G401 (cell line): ENCODE results near the gene TMEM183A. TPM values are rescaled to one million over a fixed set of nuclear protein-coding genes. Genes with fewer than 3 reads are reported as not detected.

Experiments used
- DNase-seq: peaks from one replicate; pipeline ENCODE4 v3.0.0-alpha.2; 2015; ENCODE audit warnings: low spot score
- in situ Hi-C: cut with HindIII; loops from 2 replicates; pipeline ENCODE4 v1.10.0; 2016; ENCODE audit warnings: low sequenced_read_pairs, mixed read lengths
- total RNA-seq: library from RNA; depleted of rRNA; stranded (reverse); fragments of >200 nt; shearing (Covaris generic); gene quantifications from 2 replicates; pipeline ENCODE4 v1.2.3, GENCODE V29; 2014; rRNA removed

Gene TMEM183A
- total RNA-seq, 1 experiment from 2014 or later: 200 TPM

GRCh38 chr1:203056012-203056411 lies 48.8 kb downstream of the TMEM183A start:
- no peak for DNase-seq
- in situ Hi-C loops: no loop called here

- DNase-seq: no peak
- in situ Hi-C loops: no loop called here
Measured at GRCh38 chr1:203056516-203056915, 49.3 kb downstream of the TMEM183A start.

GRCh38 chr1:203057911-203058675 lies 50.9 kb downstream of the TMEM183A start:
- in situ Hi-C loops: no loop called here
- DNase-seq: no peak

GRCh38 chr1:203058676-203058935 lies 51.4 kb downstream of the TMEM183A start:
- no peak for DNase-seq
- in situ Hi-C loops: no loop called here

- in situ Hi-C loops: no loop called here
- DNase-seq: no peak
Measured at GRCh38 chr1:203059485-203059884, 52.3 kb downstream of the TMEM183A start.

- in situ Hi-C loops: no loop called here
- no peak for DNase-seq
Measured at GRCh38 chr1:203060115-203060514, 52.9 kb downstream of the TMEM183A start.

- DNase-seq: no peak
- in situ Hi-C loops: no loop called here
Measured at GRCh38 chr1:203063287-203063686, 56.1 kb downstream of the TMEM183A start.

GRCh38 chr1:203065191-203065590 lies 58.0 kb downstream of the TMEM183A start:
- in situ Hi-C loops: no loop called here
- no peak for DNase-seq

GRCh38 chr1:203065986-203066385 lies 58.8 kb downstream of the TMEM183A start:
- DNase-seq: no peak
- in situ Hi-C loops: no loop called here

- in situ Hi-C loops: no loop called here
- no peak for DNase-seq
Measured at GRCh38 chr1:203066965-203067364, 59.8 kb downstream of the TMEM183A start.

GRCh38 chr1:203069030-203069747 lies 62.0 kb downstream of the TMEM183A start:
- DNase-seq: no peak

GRCh38 chr1:203072002-203072602 lies 64.9 kb downstream of the TMEM183A start:
- in situ Hi-C loops: no loop called here

More at GRCh38 chr1:203069030-203069747, 62.0 kb downstream of the TMEM183A start:
- in situ Hi-C loops: no loop called here

GRCh38 chr1:203072911-203073310 lies 65.7 kb downstream of the TMEM183A start:
- DNase-seq: no peak
- in situ Hi-C loops: no loop called here

More at GRCh38 chr1:203072002-203072602, 64.9 kb downstream of the TMEM183A start:
- no peak for DNase-seq

- in situ Hi-C loops: no loop called here
- DNase-seq: no peak
Measured at GRCh38 chr1:203073469-203073868, 66.3 kb downstream of the TMEM183A start.

Other genes starting within 250 kb of the TMEM183A start
- gene KDM5B, start 199.0 kb upstream of the TMEM183A start, total RNA-seq: 22.2 and 31.1 TPM in 2 replicates
- not detected in 2 replicates for gene PCAT6, start 196.4 kb upstream of the TMEM183A start, total RNA-seq
- 5.2 and 7.1 TPM in 2 replicates for gene RABIF, start 118.2 kb upstream of the TMEM183A start, total RNA-seq
- gene KLHL12, start 80.1 kb upstream of the TMEM183A start, total RNA-seq: 33.4 and 46.5 TPM in 2 replicates
- 69.1 and 74.6 TPM in 2 replicates for gene ADIPOR1, start 49.1 kb upstream of the TMEM183A start, total RNA-seq
- gene CYB5R1, start 40.1 kb upstream of the TMEM183A start, total RNA-seq: 29.2 and 43.4 TPM in 2 replicates
- gene PPFIA4, start 19.1 kb downstream of the TMEM183A start, total RNA-seq: 2.1 and 3.4 TPM in 2 replicates
- gene MYOG, start 78.6 kb downstream of the TMEM183A start, total RNA-seq: not detected in 2 replicates
- gene ADORA1, start 120.4 kb downstream of the TMEM183A start, total RNA-seq: 8.4 and 13.2 TPM in 2 replicates
- 0.47 TPM in 1 of 2 replicates, not detected in the other for gene MYBPH, start 168.5 kb downstream of the TMEM183A start, total RNA-seq
- 1.3 TPM in 1 of 2 replicates, not detected in the other for gene CHI3L1, start 179.3 kb downstream of the TMEM183A start, total RNA-seq
- gene CHIT1, start 222.3 kb downstream of the TMEM183A start, total RNA-seq: not detected in 2 replicates